SJCRH30 (cell line): ENCODE measurements around the gene CALU. TPM values are rescaled to one million over a fixed set of nuclear protein-coding genes. Genes with fewer than 3 reads are reported as not detected.

Experiments used
- DNase-seq, 2 experiments: peaks; one replicate each; pipeline ENCODE4 v3.0.0-alpha.2; 2015 to 2020
- H3K27ac ChIP-seq: fragments of 250-450 bp; sonication (Bioruptor Pico); 2 replicates; pipeline ENCODE4 v1.5.1; 2020; ENCODE audit warnings: mild to moderate bottlenecking, moderate library complexity
- H3K27me3 ChIP-seq: fragments of 250-450 bp; sonication (Bioruptor Pico); 2 replicates; pipeline ENCODE4 v1.5.1; 2020; ENCODE audit warnings: mild to moderate bottlenecking, moderate library complexity
- H3K36me3 ChIP-seq: fragments of 250-450 bp; sonication (Bioruptor Pico); 2 replicates; pipeline ENCODE4 v1.5.1; 2020; ENCODE audit warnings: mild to moderate bottlenecking, moderate library complexity
- H3K4me1 ChIP-seq: fragments of 250-450 bp; sonication (Bioruptor Pico); 2 replicates; pipeline ENCODE4 v1.5.1; 2020; ENCODE audit warnings: mild to moderate bottlenecking, moderate library complexity
- H3K4me3 ChIP-seq: fragments of 250-450 bp; sonication (Bioruptor Pico); 2 replicates; pipeline ENCODE4 v1.5.1; 2020; ENCODE audit warnings: mild to moderate bottlenecking, moderate library complexity
- H3K9me3 ChIP-seq: fragments of 250-450 bp; sonication (Bioruptor Pico); replicated peaks from 2 replicates; pipeline ENCODE4 v1.5.1; 2020; ENCODE audit warnings: mild to moderate bottlenecking, moderate library complexity
- total RNA-seq: library from RNA; depleted of rRNA; stranded (reverse); fragments of >200 nt; shearing (Covaris generic); gene quantifications from 2 replicates; pipeline ENCODE4 v1.2.3, GENCODE V29; 2014

The CALU gene
- total RNA-seq, 1 experiment from 2014 or later = 291 TPM

DNA sequence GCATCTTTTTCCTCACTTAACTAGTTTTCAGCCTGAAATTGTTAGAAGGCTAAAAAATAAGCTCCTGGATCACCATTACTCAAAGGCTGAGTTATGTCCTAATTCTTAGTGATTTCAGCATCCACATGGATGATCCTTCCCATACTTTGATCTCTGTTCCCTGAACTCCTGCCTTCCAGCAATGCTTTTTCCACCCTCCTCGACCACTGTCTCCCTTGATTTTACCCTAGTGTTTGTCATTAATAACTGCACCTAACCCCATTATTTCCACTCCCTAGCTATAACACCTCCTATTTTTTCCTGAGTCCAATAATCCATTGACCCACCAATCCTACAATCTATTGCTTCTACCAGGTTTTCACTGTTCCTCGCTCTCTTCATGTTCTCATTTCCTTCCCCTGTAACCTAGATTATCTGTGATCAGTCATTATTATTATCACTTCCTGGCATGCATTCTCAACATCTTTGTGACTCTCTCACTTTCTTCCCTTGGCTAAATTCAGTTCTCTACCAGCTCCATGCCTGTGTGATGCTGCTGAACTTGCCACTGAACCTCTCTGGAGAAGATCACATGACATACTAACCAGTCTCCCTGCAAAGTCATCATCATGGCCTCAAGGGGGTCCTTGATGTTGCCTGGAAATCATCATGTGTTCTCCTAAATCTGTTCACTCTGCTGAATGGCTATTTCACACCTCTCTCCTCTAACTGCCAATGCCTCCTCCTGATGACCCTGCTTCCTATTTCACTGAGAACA lies 6.5 kb upstream of the CALU start:
- H3K9me3 ChIP-seq = no peaks in the 10 kb centered on the region
- H3K27me3 ChIP-seq = peaks cover 10% of the 10 kb centered on the region; the same call in 1 of the 2 replicates
- no peak overlapping the region for H3K27ac ChIP-seq
- no peaks in the 10 kb centered on the region for H3K36me3 ChIP-seq
- H3K4me3 ChIP-seq = no peak overlapping the region
- H3K4me1 ChIP-seq = peaks cover 10% of the 10 kb centered on the region
- DNase-seq = no peak

GRCh38 chr7:128733278-128733645 lies 5.9 kb upstream of the CALU start:
- H3K36me3 ChIP-seq = no peaks in the 10 kb centered on the region
- DNase-seq = no peak
- H3K27me3 ChIP-seq = peaks cover 10% of the 10 kb centered on the region; the same call in 1 of the 2 replicates
- H3K4me1 ChIP-seq = peaks cover 11% of the 10 kb centered on the region
- no peak overlapping the region for H3K4me3 ChIP-seq
- no peak overlapping the region for H3K27ac ChIP-seq
- H3K9me3 ChIP-seq = no peaks in the 10 kb centered on the region

- Histone ChIP-seq H3K4me3 (no peak overlapping the region), H3K27me3 (peaks cover 10% of the 10 kb centered on the region; the same call in 1 of the 2 replicates), H3K9me3 (no peaks in the 10 kb centered on the region), H3K36me3 (no peaks in the 10 kb centered on the region), H3K27ac (no peak overlapping the region), H3K4me1 (peaks cover 8% of the 10 kb centered on the region)
- DNase-seq = no peak
Observed at GRCh38 chr7:128734890-128735289, 4.3 kb upstream of the CALU start.

GRCh38 chr7:128735436-128735835 lies 3.7 kb upstream of the CALU start:
- H3K27me3 ChIP-seq = peaks cover 10% of the 10 kb centered on the region; the same call in 1 of the 2 replicates

DNA sequence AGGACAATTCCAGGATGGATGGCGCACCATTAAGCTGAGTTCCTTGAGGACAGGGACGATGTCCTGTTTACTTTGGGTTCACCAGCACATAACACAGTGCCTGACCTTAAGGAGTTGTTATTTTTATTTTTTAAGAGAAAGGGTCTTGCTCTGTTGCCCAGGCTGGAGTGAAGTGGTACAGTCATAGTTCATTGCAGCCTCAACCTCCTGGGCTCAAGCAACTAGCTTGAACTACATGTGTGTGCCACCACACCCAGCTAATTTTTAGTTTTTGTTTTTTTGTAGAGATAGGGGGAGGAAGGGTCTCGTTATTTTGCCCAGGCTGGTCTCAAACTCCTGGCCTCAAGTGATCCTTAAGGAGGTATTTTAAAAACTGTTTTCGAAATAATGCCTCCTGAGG lies 1.7 kb upstream of the CALU start:
- DNase-seq = no peak
- Histone ChIP-seq H3K27ac (no peak overlapping the region), H3K4me1 (peaks cover 18% of the 10 kb centered on the region), H3K36me3 (no peaks in the 10 kb centered on the region; the same call in 1 of the 2 replicates), H3K27me3 (peaks cover 5% of the 10 kb centered on the region; the same call in 1 of the 2 replicates), H3K4me3 (no peak overlapping the region), H3K9me3 (no peaks in the 10 kb centered on the region)

More at GRCh38 chr7:128735436-128735835, 3.7 kb upstream of the CALU start:
- DNase-seq = no peak
- H3K4me3 ChIP-seq = no peak overlapping the region
- H3K4me1 ChIP-seq = peaks cover 8% of the 10 kb centered on the region
- no peaks in the 10 kb centered on the region for H3K36me3 ChIP-seq
- H3K27ac ChIP-seq = no peak overlapping the region
- H3K9me3 ChIP-seq = no peaks in the 10 kb centered on the region

DNA sequence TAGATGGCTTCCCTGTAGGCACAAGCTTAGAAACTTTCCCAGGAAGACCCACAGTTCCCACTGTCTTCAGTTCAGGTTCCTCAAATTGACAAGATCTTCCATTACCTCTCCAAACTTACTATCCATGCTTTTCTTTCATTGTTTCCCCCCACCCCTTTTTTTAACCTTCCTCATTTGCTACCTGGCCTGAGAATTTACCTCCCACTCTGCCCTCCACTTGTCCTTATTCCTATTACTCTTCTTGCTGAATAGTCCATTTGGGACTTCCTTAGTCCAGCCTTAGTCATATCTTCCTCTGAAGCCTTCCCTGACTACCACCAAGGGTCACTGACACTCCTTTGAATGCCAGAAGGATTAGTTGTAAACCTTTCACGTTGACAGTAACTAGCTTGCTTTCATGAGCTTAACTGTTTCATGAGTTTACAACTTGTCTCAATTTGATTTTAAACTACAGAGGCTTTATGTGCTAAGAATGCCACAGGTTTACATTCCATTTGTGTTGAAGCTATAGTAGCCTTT lies 1.2 kb upstream of the CALU start:
- Histone ChIP-seq H3K9me3 (no peaks in the 10 kb centered on the region), H3K27me3 (0 out of 2 replicates have a peak, but pooled peaks cover under 1% of the 10 kb centered on the region), H3K4me1 (peaks cover 18% of the 10 kb centered on the region), H3K4me3 (peak overlapping the region; percentile 72), H3K36me3 (no peaks in the 10 kb centered on the region; the same call in 1 of the 2 replicates), H3K27ac (no peak overlapping the region; the same call in 1 of the 2 replicates)
- peak in 1 of 2 experiments; percentile 28 for DNase-seq

GRCh38 chr7:128738570-128739047 lies 550 bp upstream of the CALU start:
- H3K27ac ChIP-seq = peak overlapping the region; percentile 74
- H3K27me3 ChIP-seq = no peaks in the 10 kb centered on the region
- H3K36me3 ChIP-seq = peaks cover 3% of the 10 kb centered on the region
- no peak for DNase-seq
- H3K4me3 ChIP-seq = peak overlapping the region; percentile 72
- H3K9me3 ChIP-seq = no peaks in the 10 kb centered on the region
- H3K4me1 ChIP-seq = peaks cover 18% of the 10 kb centered on the region

GRCh38 chr7:128739990-128740682 lies 977 bp downstream of the CALU start:
- Histone ChIP-seq H3K27ac (peak overlapping the region; percentile 74), H3K4me1 (peaks cover 18% of the 10 kb centered on the region), H3K4me3 (peak overlapping the region; percentile 72)

GRCh38 chr7:128740996-128741395 lies 1.8 kb downstream of the CALU start:
- Histone ChIP-seq H3K4me3 (peak overlapping the region; percentile 72), H3K9me3 (no peaks in the 10 kb centered on the region), H3K27ac (no peak overlapping the region), H3K4me1 (peaks cover 18% of the 10 kb centered on the region), H3K27me3 (no peaks in the 10 kb centered on the region), H3K36me3 (peaks cover 13% of the 10 kb centered on the region)
- DNase-seq = peak; percentile 24 to 61

More at GRCh38 chr7:128739990-128740682, 977 bp downstream of the CALU start:
- Histone ChIP-seq H3K27me3 (no peaks in the 10 kb centered on the region), H3K36me3 (peaks cover 8% of the 10 kb centered on the region), H3K9me3 (no peaks in the 10 kb centered on the region)
- no peak for DNase-seq

DNA sequence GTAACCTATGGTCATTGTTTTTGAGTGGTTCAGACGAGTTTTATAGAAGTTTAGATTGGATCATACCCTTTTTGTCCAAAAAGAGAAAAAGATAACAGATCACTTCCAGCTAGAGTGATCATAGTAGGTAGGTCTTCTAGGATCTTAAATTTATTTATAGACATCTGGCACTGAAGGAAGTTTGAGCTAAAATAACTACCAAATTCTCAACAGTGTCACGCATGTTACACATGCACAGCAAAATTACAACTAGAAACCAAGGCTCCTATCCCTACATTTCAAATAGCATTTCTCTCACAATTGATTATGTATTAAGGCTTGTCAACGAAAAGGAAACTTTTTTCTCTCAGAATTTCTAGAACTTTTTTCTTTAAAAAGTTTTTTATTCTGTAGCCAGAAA lies 2.3 kb downstream of the CALU start:
- Histone ChIP-seq H3K36me3 (peaks cover 13% of the 10 kb centered on the region), H3K27ac (no peak overlapping the region), H3K27me3 (no peaks in the 10 kb centered on the region), H3K4me3 (no peak overlapping the region), H3K4me1 (peaks cover 18% of the 10 kb centered on the region), H3K9me3 (no peaks in the 10 kb centered on the region)
- DNase-seq = no peak

DNA sequence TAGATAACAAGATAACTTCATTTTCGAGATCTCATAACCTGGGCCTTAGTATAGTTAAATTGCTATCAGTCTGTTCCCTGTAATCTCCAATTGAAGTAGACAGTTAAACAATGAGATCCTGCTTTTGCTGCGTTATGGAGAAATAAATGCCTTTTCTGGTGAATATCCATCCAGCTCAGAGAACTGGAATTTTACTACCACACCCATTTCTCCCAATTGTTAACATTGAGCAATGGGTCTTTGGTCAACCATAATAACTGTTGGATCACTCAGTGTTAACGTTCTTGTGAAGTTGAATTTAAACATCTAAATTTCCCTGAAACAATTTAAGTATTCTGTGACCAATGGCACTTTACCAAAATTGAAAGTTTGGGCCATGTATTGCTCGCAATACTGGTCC lies 3.0 kb downstream of the CALU start:
- DNase-seq = no peak
- H3K36me3 ChIP-seq = peaks cover 15% of the 10 kb centered on the region
- H3K9me3 ChIP-seq = no peaks in the 10 kb centered on the region
- no peak overlapping the region for H3K4me3 ChIP-seq
- H3K27ac ChIP-seq = no peak overlapping the region
- no peaks in the 10 kb centered on the region for H3K27me3 ChIP-seq
- H3K4me1 ChIP-seq = peaks cover 18% of the 10 kb centered on the region

DNA sequence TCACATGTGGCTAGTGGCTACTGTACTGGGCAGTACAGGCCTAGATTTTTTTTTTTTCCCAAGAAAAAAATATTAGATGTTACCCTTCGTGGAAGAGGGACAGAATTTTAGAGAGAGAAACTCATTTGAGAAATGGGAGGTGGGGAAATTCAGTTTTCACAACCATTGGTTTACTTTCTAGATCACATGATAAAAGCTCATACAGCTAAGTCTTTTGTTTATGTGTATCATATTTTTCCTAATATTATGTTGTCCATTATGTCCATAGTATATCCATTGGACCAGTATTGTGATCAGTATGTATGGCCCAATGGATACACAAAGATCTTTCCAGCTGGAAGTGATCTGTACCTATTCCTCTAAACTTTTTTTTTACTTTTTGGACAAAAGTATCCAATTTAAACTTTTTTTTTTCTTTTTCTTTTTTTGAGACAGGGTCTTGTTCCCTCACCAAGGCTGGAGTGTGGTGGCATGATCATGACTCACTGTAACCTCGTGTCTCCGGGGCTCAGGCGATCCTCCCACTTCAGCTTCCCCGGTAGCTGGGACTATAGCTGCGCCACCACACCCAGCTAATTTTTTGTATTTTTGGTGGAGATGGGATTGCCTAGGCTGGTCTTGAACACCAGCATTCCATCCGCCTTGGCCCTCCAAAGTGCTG lies 4.1 kb downstream of the CALU start:
- Histone ChIP-seq H3K4me1 (peaks cover 13% of the 10 kb centered on the region), H3K27ac (no peak overlapping the region), H3K27me3 (no peaks in the 10 kb centered on the region), H3K36me3 (peaks cover 23% of the 10 kb centered on the region), H3K4me3 (no peak overlapping the region), H3K9me3 (no peaks in the 10 kb centered on the region)
- no peak for DNase-seq

GRCh38 chr7:128744366-128744905 lies 5.3 kb downstream of the CALU start:
- H3K4me3 ChIP-seq = no peak overlapping the region
- no peaks in the 10 kb centered on the region for H3K9me3 ChIP-seq
- no peaks in the 10 kb centered on the region for H3K27me3 ChIP-seq
- peaks cover 10% of the 10 kb centered on the region for H3K4me1 ChIP-seq
- peaks cover 35% of the 10 kb centered on the region for H3K36me3 ChIP-seq
- no peak for DNase-seq
- H3K27ac ChIP-seq = no peak overlapping the region

DNA sequence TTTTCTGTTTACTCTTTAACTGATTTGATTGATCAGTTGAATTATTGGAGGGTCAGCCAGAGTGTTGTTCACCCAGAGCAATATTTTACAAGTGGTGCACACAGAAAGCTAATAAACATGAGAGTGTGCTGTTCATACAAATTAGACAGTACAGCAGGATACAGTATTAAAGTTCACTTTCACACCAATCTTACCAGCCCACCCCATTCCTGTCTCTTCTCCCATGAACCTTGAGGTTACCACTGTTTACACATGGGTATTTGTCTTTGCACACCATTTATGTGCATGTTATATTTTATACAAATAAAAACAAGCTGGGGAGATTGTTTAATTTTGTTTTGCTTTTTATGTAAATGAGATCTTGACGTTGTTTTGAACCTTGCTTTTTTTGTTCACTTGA lies 6.5 kb downstream of the CALU start:
- no peak overlapping the region for H3K4me3 ChIP-seq
- H3K4me1 ChIP-seq = peaks cover 8% of the 10 kb centered on the region
- no peak for DNase-seq
- H3K36me3 ChIP-seq = peaks cover 45% of the 10 kb centered on the region
- H3K9me3 ChIP-seq = no peaks in the 10 kb centered on the region
- H3K27me3 ChIP-seq = no peaks in the 10 kb centered on the region
- no peak overlapping the region for H3K27ac ChIP-seq
